Measurements from ENCODE around the gene TGFB1I1. TPM values are rescaled to one million over a fixed set of nuclear protein-coding genes. Genes with fewer than 3 reads are reported as not detected.

The TGFB1I1 gene
- 100 to 1,000 TPM; 163 to 209 (median 191) TPM for total RNA-seq (2021; fragmentation: NEBNext Ultra II Directional; extraction: Animal tissue kit (Norgen Biotek cat#: 25700))
- long read RNA-seq, transcript TGFB1I1-203 (11 exons, 1,898 nt), result major isoform, 260 of 354 reads
- long read RNA-seq, transcript TGFB1I1-214 (10 exons, 1,770 nt), result minor isoform, 42 of 354 reads
- long read RNA-seq, partial matches to known transcripts, result 35 of 354 reads
- long read RNA-seq, other reads (novel, unspliced or antisense), result 15 of 354 reads

DNA sequence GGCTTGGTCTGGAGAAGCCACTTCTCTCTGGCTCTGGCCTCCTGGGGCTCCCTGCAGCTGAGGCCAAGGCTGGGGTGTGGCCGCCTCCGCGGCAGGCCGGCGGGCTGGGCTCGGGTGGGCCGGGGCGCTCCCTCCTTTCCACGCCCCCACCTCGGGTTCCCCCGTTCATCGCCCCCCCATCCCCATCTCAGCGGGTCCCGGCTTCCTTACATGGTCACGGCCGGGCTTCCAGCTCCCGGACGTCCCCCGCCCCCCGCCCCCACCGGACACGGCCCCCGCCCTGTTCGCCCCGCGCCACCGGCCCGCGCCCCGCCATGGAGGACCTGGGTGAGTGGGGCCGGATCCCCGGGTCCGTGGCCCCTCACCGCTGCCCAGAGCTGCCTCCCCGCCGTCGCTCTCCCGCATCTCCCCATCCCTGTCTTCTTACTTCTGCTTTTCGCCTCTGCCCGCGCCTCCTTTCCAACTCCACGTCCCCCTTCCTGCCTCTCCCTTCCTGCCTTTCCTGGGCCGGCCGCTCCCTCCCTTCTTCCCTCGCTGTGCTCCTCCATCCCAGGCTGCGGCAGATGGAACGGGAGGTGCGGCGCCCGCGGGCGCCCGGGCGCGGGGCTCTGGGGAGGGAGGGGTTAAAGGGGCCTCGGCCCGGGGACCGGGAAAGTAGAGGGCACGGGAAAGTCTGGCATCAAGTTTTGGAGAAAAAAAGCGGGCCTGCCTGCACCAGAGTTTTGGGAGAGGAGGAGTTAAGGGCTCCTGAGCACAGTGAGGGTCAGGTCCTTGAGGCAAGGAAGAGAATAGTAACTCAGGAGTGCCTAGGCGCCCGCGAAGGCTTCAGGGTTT, at the start of gene TGFB1I1:
TGFB1I1 (plus strand) TSS at position 278 of the 834 bp plus-strand sequence; CDS start at position 315, 37 bp downstream.
- TF ChIP-seq, protein P1, sequence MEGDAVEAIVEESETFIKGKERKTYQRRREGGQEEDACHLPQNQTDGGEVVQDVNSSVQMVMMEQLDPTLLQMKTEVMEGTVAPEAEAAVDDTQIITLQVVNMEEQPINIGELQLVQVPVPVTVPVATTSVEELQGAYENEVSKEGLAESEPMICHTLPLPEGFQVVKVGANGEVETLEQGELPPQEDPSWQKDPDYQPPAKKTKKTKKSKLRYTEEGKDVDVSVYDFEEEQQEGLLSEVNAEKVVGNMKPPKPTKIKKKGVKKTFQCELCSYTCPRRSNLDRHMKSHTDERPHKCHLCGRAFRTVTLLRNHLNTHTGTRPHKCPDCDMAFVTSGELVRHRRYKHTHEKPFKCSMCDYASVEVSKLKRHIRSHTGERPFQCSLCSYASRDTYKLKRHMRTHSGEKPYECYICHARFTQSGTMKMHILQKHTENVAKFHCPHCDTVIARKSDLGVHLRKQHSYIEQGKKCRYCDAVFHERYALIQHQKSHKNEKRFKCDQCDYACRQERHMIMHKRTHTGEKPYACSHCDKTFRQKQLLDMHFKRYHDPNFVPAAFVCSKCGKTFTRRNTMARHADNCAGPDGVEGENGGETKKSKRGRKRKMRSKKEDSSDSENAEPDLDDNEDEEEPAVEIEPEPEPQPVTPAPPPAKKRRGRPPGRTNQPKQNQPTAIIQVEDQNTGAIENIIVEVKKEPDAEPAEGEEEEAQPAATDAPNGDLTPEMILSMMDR (IDR thresholded peaks at IDR 0.05), result no peak
- Mint-ChIP-seq H3K36me3 (ENCODE audit: low read depth) (peaks cover 33% of the 10 kb centered on the region), H3K27me3 (ENCODE audit: insufficient read depth) (peaks cover 14% of the 10 kb centered on the region), H3K4me3 (peak within 1 kb of the TSS; percentile 94), H3K9me3 (peaks cover 11% of the 10 kb centered on the region; the same call in 1 of the 2 replicates), H3K4me1 (ENCODE audit: low read depth) (peaks cover 42% of the 10 kb centered on the region), H3K27ac (peak within 1 kb of the TSS; percentile 94)
- DNase-seq, result peak; percentile 59

DNA sequence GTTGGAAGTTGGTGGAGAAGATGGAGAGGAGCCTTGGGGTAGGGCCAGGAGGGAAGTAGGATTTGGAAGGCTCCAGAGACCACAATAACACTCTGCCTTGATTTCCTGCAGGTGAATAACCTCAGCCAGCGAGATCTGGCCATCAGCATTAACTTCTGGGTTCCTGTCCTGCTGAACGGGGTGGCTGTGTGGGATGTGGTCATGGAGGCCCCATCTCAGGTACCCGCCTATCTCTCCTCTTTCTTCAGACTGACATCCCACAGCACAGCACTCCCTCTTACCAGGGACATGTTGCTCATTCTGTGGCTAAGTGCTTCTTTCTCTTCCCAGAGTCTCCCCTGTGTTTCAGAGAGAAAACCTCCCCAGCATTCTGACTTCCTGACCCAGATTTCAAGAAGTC, 48.7 kb upstream of the TGFB1I1 start:
- H3K4me3 Mint-ChIP-seq, result no peak overlapping the region
- no peaks in the 10 kb centered on the region for H3K36me3 Mint-ChIP-seq (ENCODE audit: low read depth)
- TF ChIP-seq, protein P1 (IDR thresholded peaks at IDR 0.05), result no peak
- no peaks in the 10 kb centered on the region for H3K4me1 Mint-ChIP-seq (ENCODE audit: low read depth)
- H3K27me3 Mint-ChIP-seq (ENCODE audit: insufficient read depth), result peaks cover 42% of the 10 kb centered on the region
- DNase-seq, result no peak
- H3K27ac Mint-ChIP-seq, result no peak overlapping the region
- peaks cover 28% of the 10 kb centered on the region for H3K9me3 Mint-ChIP-seq

DNA sequence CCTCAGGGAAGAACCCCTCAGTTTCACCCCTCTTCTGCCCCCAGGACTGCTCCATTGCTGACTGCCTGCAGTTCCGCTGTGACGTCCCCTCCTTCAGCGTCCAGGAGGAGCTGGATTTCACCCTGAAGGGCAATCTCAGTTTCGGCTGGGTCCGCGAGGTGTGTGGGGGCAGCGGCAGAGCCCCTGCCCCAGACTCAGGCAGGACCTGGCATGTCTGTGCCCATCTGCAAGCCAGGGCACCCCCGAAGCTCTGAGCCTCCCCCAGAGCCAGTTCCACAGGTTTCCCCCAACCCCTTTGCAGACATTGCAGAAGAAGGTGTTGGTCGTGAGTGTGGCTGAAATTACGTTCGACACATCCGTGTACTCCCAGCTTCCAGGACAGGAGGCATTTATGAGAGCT, 48.2 kb upstream of the TGFB1I1 start:
- Mint-ChIP-seq H3K4me3 (no peak overlapping the region), H3K9me3 (peaks cover 27% of the 10 kb centered on the region), H3K27ac (no peak overlapping the region), H3K4me1 (ENCODE audit: low read depth) (no peaks in the 10 kb centered on the region), H3K36me3 (ENCODE audit: low read depth) (no peaks in the 10 kb centered on the region), H3K27me3 (ENCODE audit: insufficient read depth) (peaks cover 43% of the 10 kb centered on the region)
- TF ChIP-seq, protein P1 (IDR thresholded peaks at IDR 0.05), result no peak
- no peak for DNase-seq

DNA sequence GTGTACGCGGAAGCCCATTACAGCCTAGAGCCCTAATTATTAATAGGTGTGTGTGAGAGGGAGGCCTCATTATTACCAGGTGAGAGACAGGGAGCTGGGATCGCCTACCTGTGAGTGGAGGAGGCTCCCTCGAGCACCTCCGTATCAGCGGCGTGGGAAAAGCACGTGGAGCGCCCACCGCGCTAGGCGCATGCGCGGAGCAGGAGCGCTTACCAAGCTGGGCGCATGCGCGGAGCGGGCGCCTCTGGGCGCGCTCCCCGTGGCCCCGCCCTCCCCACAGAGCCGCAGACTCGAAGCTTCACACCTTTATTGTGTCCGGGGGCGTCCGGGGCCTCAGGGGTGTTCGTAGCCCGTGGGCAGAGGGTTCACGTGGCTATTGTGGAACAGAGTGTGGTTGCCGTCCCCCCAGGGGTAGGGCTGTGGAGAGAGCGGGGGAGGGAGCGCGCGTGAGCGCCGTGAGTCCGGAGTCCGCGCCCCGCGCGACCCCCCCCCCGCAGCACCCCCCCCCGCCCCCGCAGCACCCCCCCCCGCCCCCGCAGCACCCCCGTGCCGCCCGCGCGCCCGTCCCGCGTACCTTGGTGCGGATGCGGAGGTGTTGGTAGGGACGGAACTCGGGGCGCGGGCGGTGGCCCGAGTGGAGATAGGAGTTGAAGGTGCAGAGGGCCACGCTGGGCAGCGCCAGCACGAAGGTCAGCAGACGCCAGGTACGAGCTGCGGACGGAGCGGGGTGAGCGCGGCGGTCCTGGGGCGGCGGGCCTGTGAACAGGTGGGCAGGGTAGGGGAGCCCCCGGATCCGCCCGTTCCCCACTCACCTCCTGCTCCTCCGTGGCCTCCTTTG, 44.3 kb upstream of the TGFB1I1 start:
- no peak for DNase-seq
- TF ChIP-seq, protein P1 (IDR thresholded peaks at IDR 0.05), result no peak
- H3K4me1 Mint-ChIP-seq (ENCODE audit: low read depth), result no peaks in the 10 kb centered on the region
- H3K9me3 Mint-ChIP-seq, result peaks cover 10% of the 10 kb centered on the region; the same call in 1 of the 2 replicates
- H3K27me3 Mint-ChIP-seq (ENCODE audit: insufficient read depth), result peaks cover 43% of the 10 kb centered on the region
- no peaks in the 10 kb centered on the region for H3K36me3 Mint-ChIP-seq (ENCODE audit: low read depth)
- H3K27ac Mint-ChIP-seq, result no peak overlapping the region
- H3K4me3 Mint-ChIP-seq, result no peak overlapping the region

DNA sequence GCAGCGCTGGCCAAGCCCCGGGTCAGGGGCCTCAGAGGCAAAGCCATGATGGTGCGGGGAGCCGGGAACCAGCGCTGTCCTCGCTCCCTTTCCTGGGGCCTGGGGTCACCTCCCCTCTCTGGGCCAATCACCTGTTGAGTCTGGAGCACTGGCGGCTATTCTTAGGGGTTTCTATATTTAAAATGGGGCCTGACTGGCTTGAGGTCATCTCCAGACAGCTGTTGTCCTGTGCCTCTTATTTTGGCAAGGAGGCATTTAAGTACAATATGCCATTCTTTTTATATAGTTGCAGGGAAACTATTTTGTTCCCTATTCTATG, 43.7 kb upstream of the TGFB1I1 start, which contains the start of gene COX6A2:
COX6A2 (minus strand) TSS at position 82 of the 319 bp plus-strand sequence; CDS start at position 47, 35 bp downstream.
- Mint-ChIP-seq H3K9me3 (peaks cover 9% of the 10 kb centered on the region; the same call in 1 of the 2 replicates), H3K36me3 (ENCODE audit: low read depth) (no peaks in the 10 kb centered on the region), H3K4me1 (ENCODE audit: low read depth) (no peaks in the 10 kb centered on the region), H3K27me3 (ENCODE audit: insufficient read depth) (peaks cover 40% of the 10 kb centered on the region), H3K27ac (no peak within 1 kb of the TSS), H3K4me3 (no peak within 1 kb of the TSS)
- no peak for DNase-seq
- TF ChIP-seq, protein P1 (IDR thresholded peaks at IDR 0.05), result no peak

Data from HFFc6 (cell line).